Fibroblast of skin of abdomen (primary cell): ENCODE results near the gene PTBP3.
"Not testable (repeated sequence)": the region's sequence is repeated elsewhere in the genome, so short reads cannot be mapped to it uniquely, and the experiment has no call there.

Experiments used
- DNase-seq: peaks from one replicate; pipeline ENCODE4 v3.0.0-alpha.2; 2013

The PTBP3 gene

DNA sequence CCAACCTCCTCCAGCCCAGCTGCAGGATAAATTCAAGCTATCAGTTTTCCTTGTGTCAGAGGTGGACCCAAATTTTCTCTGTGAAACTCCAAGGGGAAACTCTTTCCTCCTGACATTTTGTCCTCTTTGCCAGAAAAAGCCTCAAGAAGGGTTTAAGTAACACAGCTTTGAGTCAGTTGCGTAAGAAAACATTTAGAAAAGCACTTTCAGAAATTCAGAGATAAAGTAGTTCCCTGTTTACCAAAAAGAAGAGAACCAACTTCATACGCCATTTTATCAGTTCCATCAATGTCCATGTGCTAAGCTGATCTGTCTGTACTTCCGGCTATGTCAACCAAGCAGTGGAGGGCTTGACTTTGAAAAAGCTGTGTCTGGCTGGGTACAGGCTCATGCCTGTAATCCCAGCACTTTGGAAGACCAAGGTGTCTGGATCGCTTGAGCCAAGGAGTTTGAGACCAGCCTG is 138.4 kb downstream of the PTBP3 start:
- no peak for DNase-seq

DNA sequence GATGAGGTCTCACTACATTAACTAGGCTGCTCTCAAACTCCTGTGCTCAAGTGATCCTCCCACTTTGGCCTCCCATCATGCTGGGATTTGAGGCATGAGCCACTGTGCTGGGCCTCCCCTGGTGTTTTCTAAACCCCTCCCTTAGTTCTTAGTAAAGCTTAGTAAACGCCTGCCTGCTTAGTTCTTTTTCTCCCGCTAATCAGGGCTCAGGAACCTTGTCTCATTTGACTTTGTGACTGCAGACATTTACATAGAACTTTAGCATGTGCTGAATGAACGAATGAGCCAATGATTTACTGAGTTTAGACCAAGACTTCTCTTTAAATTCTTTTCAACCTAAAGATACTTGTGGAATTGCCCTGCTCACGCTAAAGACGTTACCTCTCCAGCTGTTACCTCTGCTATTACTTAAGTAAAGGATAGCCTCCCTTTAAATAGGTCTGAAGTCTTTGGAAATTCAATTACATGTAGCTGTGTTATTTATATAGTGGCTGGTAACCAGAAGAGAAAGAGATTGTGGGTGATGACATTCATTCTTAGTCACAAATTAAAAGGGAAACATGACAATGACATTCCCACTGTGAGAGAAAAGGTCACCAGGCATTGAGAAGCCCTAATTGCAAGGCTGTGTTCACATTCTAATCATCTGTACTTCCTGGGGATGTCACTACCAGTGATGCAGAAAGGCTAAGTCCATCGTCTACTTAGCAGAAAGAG is 139.7 kb downstream of the PTBP3 start:
- DNase-seq: no peak

DNA sequence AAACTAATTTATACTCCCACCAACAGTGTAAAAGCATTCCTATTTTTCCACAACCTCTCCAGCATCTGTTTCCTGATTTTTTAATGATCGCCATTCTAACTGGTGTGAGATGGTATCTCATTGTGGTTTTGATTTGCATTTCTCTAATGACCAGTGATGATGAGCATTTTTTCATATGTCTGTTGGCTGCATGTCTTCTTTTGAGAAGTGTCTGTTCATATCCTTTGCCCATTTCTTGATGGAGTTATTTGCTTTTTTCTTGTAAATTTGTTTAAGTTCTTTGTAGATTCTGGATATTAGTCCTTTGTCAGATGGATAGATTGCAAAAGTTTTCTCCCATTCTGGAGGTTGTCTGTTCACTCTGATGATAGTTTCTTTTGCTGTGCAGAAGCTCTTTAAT is 143.1 kb downstream of the PTBP3 start:
- not testable (repeated sequence) for DNase-seq

- no peak for DNase-seq
Observed at GRCh38 chr9:112188884-112189283, 144.5 kb downstream of the PTBP3 start.

GRCh38 chr9:112187404-112187803 is 146.0 kb downstream of the PTBP3 start:
- DNase-seq: no peak

DNA sequence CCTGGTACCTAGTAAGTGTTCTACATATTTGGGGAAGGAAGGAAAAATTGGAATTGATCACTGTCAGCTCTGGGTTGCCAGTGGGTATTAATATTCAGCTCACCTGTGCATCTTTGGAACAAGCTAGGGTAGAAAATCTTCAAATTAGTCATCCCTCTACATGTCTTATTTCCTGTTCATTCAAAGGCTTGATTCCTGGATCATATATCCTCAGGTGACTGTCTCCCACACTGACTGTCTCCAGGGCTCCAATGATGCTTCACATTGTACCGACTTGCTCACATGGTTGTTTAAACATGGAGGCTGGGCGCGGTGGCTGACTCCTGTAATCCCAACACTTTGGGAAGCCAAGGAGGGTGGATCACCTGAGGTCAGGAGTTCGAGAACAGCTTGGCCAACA is 146.7 kb downstream of the PTBP3 start:
- no peak for DNase-seq

DNA sequence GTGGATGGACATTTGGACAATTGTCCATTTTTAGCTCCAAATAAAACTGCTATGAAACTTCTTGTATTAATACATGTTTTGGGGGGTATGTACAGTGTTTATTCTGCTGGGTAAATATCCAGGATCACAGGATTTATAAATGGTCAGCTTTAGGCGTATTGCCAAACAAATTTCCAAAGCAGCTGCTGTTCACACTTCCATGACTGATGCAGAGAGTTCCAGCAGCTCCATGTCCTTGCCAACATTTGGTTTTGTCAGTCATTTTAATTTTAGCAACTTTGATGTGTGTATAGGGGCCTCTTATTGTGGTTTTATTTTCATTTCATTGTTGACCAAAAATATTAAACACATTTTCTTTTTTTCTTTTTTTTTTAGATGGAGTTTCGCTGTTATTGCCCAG is 148.5 kb downstream of the PTBP3 start:
- no peak for DNase-seq

GRCh38 chr9:112184221-112184620 is 149.2 kb downstream of the PTBP3 start:
- no peak for DNase-seq

GRCh38 chr9:112180387-112180881 is 153.0 kb downstream of the PTBP3 start:
- DNase-seq: no peak

DNA sequence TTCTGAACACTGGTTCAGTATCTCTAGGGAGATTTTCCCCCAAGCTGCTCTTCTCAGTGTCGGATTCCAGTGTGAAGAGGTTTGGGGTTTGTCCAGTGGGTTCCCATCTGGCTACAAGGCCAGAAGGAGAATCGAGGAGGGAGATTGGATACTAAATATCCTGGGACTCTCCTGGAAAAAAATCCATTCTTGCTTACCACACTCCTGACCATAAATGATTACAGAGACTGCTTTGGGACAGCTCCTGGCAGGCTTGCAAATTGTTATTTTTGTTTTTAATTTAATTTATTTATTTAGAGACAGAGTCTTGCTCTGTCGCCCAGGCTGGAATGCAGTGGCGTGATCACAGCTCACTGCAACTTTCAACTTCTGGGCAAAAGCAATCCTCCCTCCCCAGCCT is 153.6 kb downstream of the PTBP3 start:
- DNase-seq: no peak

- no peak for DNase-seq
Observed at GRCh38 chr9:112176524-112176923, 156.9 kb downstream of the PTBP3 start.

DNA sequence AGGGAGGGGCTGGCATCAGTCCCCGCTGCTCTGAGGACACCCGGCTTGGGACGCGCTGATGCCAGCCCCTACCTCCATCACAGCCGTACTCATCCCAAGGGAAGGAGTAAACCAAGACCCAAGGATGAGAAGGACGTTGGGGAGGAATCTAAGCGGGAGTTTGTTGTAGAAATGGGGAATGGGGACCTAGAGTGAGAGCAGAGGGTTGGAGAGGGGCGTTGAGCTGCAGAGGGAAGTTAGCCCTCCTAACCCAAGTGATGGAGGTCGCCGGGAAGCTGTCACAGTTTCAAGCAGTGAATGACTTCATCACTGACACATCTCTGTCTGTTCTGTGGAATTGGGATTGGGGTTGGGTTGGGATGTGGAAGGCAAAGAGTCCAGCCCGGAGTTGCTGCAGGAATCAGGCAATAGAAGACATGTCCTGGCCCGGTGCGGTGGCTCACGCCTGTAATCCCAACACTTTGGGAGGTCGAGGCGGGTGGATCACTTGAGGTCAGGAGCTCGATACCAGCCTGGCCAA is 157.6 kb downstream of the PTBP3 start:
- no peak for DNase-seq

- peak; percentile 24 for DNase-seq
Observed at GRCh38 chr9:112174965-112175795, 158.2 kb downstream of the PTBP3 start, which contains the start of gene SUSD1. Gene SUSD1, minus strand, starts transcription at chr9:112175297. Its CDS starts 62 bp downstream, at chr9:112175235.

GRCh38 chr9:112174222-112174964 is 159.0 kb downstream of the PTBP3 start:
- peak; percentile 37 for DNase-seq

GRCh38 chr9:112173489-112174221 is 159.8 kb downstream of the PTBP3 start:
- no peak for DNase-seq

- DNase-seq: no peak
Observed at GRCh38 chr9:112170968-112171367, 162.5 kb downstream of the PTBP3 start.

DNA sequence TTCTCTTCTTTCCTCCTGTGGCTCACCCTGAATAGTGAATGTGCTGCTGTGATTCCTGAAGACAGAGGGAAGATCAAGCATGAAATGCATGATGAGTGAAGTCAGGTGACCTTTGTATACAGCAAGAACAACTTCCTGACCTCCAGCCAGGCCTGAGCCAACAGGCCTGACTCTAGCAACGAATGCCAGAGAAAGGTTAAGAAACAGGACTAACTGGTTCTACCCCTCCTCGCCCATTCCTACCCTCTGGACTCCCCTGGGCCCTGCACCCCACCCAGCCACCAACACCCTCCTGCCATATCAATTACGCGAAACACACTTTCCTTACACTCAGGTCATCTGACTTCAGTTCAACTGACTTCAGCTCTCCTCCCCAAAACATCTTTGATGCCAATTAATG is 163.2 kb downstream of the PTBP3 start:
- DNase-seq: no peak

GRCh38 chr9:112169368-112169767 is 164.1 kb downstream of the PTBP3 start:
- DNase-seq: no peak

DNA sequence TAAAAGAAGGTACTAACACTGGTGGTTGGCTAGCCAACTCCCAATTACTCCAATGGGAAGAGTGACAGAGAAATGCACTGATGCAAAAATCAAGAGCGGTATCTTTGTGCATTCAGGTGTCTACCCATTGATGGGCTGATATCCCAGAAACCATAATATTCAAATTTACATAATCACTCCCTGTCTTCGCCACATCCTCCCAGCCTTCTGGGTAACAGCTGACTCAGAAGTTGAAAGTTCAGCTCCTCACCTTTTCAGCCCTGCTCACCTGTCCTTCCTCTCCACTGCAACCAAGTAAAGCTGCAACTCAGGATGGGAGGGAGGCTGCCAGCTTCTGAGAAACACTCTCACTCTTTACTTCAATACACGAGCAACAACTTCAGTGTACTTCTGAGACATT is 165.2 kb downstream of the PTBP3 start:
- DNase-seq: no peak
